Activated T-helper 17 cell treated with anti-CD3 and anti-CD28 coated beads, Interleukin-2, amount 50 U/mL, for 72 hours (primary cell): ENCODE data around the gene GALK2. TPM values are rescaled to one million over a fixed set of nuclear protein-coding genes. Genes with fewer than 3 reads are reported as not detected.
"Not testable (repeated sequence)": the region's sequence is repeated elsewhere in the genome, so short reads cannot be mapped to it uniquely, and the experiment has no call there.

Experiments
- ATAC-seq: fragments of 150-1000 bp; cut with Tn5 transposase; replicated peaks from 2 replicates; pipeline ENCODE4 v1.10.0; 2021; ENCODE audit warnings: mild to moderate bottlenecking, moderate library complexity
- H3K27ac Mint-ChIP-seq: one replicate; pipeline ENCODE4 v1.8.0; 2022; ENCODE audit warnings: mixed read lengths
- H3K27me3 Mint-ChIP-seq: one replicate; pipeline ENCODE4 v1.8.0; 2022; ENCODE audit warnings: mixed read lengths
- H3K36me3 Mint-ChIP-seq: one replicate; pipeline ENCODE4 v1.8.0; 2022; ENCODE audit warnings: low read depth, mild to moderate bottlenecking, mixed read lengths
- H3K4me1 Mint-ChIP-seq: one replicate; pipeline ENCODE4 v1.8.0; 2022; ENCODE audit warnings: mixed read lengths
- H3K4me3 Mint-ChIP-seq: one replicate; pipeline ENCODE4 v1.8.0; 2022; ENCODE audit warnings: mild to moderate bottlenecking, mixed read lengths
- H3K9me3 Mint-ChIP-seq: one replicate; pipeline ENCODE4 v1.8.0; 2022; ENCODE audit warnings: mixed read lengths
- total RNA-seq, 2 donors: library from RNA; stranded (reverse); gene quantifications; one replicate each; pipeline ENCODE4 v1.2.3, GENCODE V29; 2022

Gene GALK2
- total RNA-seq, 2 donors from 2014 or later: 33.8 to 37.8 TPM

GRCh38 chr15:49182128-49182527 is 12.1 kb downstream of the GALK2 start:
- peaks cover 14% of the 10 kb centered on the region for H3K36me3 Mint-ChIP-seq
- peaks cover 19% of the 10 kb centered on the region for H3K4me1 Mint-ChIP-seq
- H3K4me3 Mint-ChIP-seq: no peak overlapping the region
- no peaks in the 10 kb centered on the region for H3K27me3 Mint-ChIP-seq
- no peak for ATAC-seq
- no peaks in the 10 kb centered on the region for H3K9me3 Mint-ChIP-seq
- H3K27ac Mint-ChIP-seq: no peak overlapping the region

DNA sequence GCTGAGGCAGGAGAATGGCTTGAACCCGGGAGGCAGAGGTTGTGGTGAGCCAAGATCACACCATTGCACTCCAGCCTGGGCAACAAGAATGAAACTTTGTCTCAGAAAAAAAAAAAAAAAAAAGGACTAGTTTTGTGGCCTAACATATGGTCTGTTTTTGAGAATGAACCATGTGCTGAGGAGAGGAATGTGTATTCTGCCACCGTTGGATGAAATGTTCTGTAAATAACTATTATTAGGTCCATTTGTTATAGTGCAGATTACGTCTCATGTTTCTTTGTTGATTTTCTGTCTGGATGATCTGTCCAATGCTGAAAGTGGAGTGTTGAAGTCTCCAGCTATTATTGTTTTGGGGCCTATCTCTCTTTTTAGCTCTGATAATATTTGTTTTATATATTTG is 13.7 kb downstream of the GALK2 start:
- Mint-ChIP-seq H3K4me1 (peaks cover 31% of the 10 kb centered on the region), H3K36me3 (peaks cover 14% of the 10 kb centered on the region)
- H3K27me3 Mint-ChIP-seq, H3K27ac Mint-ChIP-seq, H3K9me3 Mint-ChIP-seq, ATAC-seq, H3K4me3 Mint-ChIP-seq: not testable (repeated sequence)

GRCh38 chr15:49185473-49185872 is 15.4 kb downstream of the GALK2 start:
- ATAC-seq: peak; percentile 87
- no peaks in the 10 kb centered on the region for H3K27me3 Mint-ChIP-seq
- H3K9me3 Mint-ChIP-seq: peaks cover 3% of the 10 kb centered on the region
- H3K4me1 Mint-ChIP-seq: peaks cover 31% of the 10 kb centered on the region
- peaks cover 14% of the 10 kb centered on the region for H3K36me3 Mint-ChIP-seq
- peak overlapping the region; percentile 65 for H3K27ac Mint-ChIP-seq
- peak overlapping the region; percentile 29 for H3K4me3 Mint-ChIP-seq

DNA sequence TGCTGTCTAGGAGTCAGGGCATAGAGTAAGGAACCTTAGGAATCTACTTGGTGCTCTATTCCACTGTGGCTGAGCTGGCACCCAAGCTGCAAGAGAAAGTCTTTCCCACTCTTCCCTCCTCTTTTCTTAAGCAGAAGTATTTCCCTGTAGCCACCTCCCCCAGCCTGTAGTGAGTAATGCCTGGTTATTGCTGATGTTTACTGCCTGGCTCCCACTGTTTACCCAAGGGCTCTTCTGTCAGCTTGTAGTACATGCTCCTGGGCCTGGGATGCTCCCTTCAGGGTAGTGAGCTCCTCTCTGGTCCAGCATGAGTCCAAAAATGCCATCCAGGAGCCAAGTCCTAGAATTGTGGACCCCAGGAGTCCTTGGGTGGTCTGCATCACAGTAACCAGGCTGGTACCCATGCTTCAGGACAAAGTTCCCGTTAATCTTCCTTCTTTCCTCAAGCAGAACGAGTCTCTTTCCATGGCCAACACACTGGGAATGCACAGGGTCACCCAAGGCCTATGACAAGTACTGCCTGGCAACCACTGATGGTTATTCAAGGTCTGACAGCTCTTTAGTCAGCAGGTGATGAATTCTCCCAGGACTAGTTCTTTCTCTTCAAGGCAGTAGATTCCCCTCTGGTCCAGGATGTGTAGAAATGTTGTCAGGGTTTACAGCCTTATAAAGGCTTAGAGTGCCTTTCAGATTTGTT is 17.6 kb downstream of the GALK2 start:
- peaks cover 3% of the 10 kb centered on the region for H3K9me3 Mint-ChIP-seq
- no peak for ATAC-seq

GRCh38 chr15:49188933-49189332 is 18.9 kb downstream of the GALK2 start:
- Mint-ChIP-seq H3K36me3 (no peaks in the 10 kb centered on the region), H3K27me3 (no peaks in the 10 kb centered on the region), H3K4me1 (peaks cover 40% of the 10 kb centered on the region), H3K27ac (no peak overlapping the region), H3K4me3 (no peak overlapping the region), H3K9me3 (peaks cover 3% of the 10 kb centered on the region)
- no peak for ATAC-seq

More for the DNA sequence above, 17.6 kb downstream of the GALK2 start:
- Mint-ChIP-seq H3K27ac (no peak overlapping the region), H3K4me3 (no peak overlapping the region), H3K27me3 (no peaks in the 10 kb centered on the region), H3K4me1 (peaks cover 40% of the 10 kb centered on the region), H3K36me3 (peaks cover 6% of the 10 kb centered on the region)

DNA sequence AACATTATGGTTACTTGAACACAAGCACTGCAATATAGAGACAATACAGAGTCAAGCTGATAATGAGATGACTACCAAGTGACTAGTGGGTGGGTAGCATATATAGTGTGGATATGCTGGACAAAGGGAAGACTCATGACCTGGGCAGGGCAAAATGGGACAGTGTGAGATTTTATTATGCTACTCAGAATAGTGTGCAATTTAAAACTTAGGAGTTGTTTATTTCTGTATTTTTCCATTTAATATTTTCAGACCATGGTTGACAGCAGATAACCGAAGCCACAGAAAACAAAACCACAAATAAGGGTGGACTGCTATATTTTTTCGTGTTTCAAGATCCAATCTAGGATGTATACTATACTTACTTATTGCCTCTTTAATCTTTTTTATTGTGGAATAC is 19.6 kb downstream of the GALK2 start:
- no peaks in the 10 kb centered on the region for H3K27me3 Mint-ChIP-seq
- no peak overlapping the region for H3K27ac Mint-ChIP-seq
- H3K36me3 Mint-ChIP-seq: no peaks in the 10 kb centered on the region
- H3K4me3 Mint-ChIP-seq: no peak overlapping the region
- H3K9me3 Mint-ChIP-seq: peaks cover 3% of the 10 kb centered on the region
- ATAC-seq: no peak
- H3K4me1 Mint-ChIP-seq: peaks cover 35% of the 10 kb centered on the region

DNA sequence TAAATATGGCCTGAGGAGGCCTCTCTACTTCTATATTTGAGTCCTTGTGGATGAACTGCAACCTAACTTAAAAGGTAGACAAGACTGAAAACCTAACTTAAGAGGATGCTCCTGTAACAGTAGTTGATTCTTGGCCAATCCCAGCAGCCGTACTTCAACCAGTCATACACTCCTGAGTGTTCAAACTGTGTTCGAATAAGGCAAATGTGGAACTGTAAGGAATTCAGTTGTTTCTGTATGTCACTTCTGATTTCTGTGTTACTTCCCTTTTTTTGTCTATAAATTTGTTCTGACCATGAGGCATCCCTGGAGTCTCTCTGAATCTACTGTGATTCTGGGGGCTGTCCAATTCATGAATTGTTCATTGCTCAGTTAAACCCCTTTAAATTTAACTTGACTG is 20.5 kb downstream of the GALK2 start:
- Mint-ChIP-seq H3K27ac (no peak overlapping the region), H3K4me1 (peaks cover 26% of the 10 kb centered on the region), H3K4me3 (no peak overlapping the region), H3K36me3 (no peaks in the 10 kb centered on the region), H3K9me3 (peaks cover 3% of the 10 kb centered on the region), H3K27me3 (no peaks in the 10 kb centered on the region)
- no peak for ATAC-seq

GRCh38 chr15:49191892-49192291 is 21.8 kb downstream of the GALK2 start:
- Mint-ChIP-seq H3K27me3 (no peaks in the 10 kb centered on the region), H3K4me1 (peaks cover 21% of the 10 kb centered on the region), H3K4me3 (no peak overlapping the region), H3K27ac (no peak overlapping the region), H3K36me3 (no peaks in the 10 kb centered on the region), H3K9me3 (peaks cover 3% of the 10 kb centered on the region)
- ATAC-seq: no peak

DNA sequence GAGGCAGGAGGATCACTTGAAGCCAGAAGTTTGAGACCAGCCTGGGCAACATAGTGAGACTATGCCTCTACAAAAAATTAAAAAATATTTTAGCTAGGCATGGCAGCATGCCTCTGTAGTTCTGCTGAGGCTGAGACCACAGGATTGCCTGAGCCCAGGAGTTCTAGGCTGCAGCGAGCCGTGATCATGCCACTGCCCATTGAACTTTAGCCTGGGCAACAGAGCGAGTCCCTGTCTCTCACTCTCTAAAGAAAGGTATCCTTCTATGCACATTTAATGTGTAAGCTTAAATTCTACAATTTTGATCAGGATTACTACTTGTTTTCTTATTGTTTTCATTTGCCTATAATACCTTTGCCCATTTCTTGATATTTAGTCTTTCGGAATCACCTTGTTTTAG is 26.8 kb downstream of the GALK2 start:
- H3K36me3 Mint-ChIP-seq: peaks cover 13% of the 10 kb centered on the region
- no peak overlapping the region for H3K4me3 Mint-ChIP-seq
- no peaks in the 10 kb centered on the region for H3K9me3 Mint-ChIP-seq
- no peaks in the 10 kb centered on the region for H3K27me3 Mint-ChIP-seq
- ATAC-seq: no peak
- no peak overlapping the region for H3K27ac Mint-ChIP-seq
- H3K4me1 Mint-ChIP-seq: peaks cover 3% of the 10 kb centered on the region

DNA sequence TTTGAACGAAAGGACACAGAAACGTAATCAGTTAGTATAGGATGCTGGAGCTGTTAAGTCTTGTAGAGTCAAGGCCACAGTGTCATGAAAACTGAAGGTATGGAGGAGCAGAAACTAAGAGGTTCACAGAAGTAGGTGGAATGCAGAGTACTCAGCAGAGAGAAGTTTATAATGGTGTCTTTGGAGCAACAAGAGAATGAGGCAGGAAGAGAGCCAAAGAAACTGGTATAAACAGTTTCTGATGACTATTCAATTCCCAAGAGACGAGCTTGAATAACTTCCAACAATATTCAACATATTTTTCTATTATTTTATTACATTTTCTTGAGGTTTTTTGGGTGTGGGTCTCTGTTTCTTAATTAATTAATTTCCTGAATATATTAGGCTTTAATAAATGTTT is 29.6 kb downstream of the GALK2 start:
- Mint-ChIP-seq H3K4me3 (no peak overlapping the region), H3K27me3 (no peaks in the 10 kb centered on the region), H3K36me3 (peaks cover 42% of the 10 kb centered on the region), H3K9me3 (peaks cover under 1% of the 10 kb centered on the region), H3K27ac (no peak overlapping the region), H3K4me1 (no peaks in the 10 kb centered on the region)
- no peak for ATAC-seq

GRCh38 chr15:49200347-49200746 is 30.3 kb downstream of the GALK2 start:
- Mint-ChIP-seq H3K4me1 (no peaks in the 10 kb centered on the region), H3K9me3 (peaks cover 3% of the 10 kb centered on the region), H3K27me3 (no peaks in the 10 kb centered on the region), H3K27ac (no peak overlapping the region), H3K4me3 (no peak overlapping the region), H3K36me3 (peaks cover 48% of the 10 kb centered on the region)
- ATAC-seq: no peak

DNA sequence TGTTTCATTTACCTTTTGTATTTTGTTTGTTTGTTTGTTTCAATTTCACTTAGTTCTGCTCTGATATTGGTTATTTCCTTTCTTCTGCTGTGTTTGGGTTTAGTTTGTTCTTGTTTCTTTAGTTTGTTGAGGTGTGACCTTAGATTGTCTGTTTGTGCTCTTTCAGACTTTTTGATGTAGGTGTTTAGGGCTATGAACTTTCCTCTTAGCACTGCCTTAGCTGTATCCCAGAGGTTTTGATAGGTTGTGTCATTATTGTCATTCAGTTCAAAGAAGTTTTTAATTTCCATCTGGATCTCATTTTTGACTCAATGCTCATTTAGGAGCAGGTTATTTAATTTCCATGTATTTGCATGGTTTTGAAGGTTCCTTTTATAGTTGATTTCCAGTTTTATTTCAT is 38.1 kb downstream of the GALK2 start:
- not testable (repeated sequence) for H3K4me3 Mint-ChIP-seq, H3K27ac Mint-ChIP-seq, H3K4me1 Mint-ChIP-seq, H3K27me3 Mint-ChIP-seq, ATAC-seq
- Mint-ChIP-seq H3K9me3 (peaks cover 19% of the 10 kb centered on the region), H3K36me3 (peaks cover 89% of the 10 kb centered on the region)

GRCh38 chr15:49212897-49213296 is 42.9 kb downstream of the GALK2 start:
- ATAC-seq: no peak
- Mint-ChIP-seq H3K4me3 (no peak overlapping the region), H3K4me1 (peaks cover 18% of the 10 kb centered on the region), H3K36me3 (peaks cover 75% of the 10 kb centered on the region), H3K9me3 (peaks cover 15% of the 10 kb centered on the region), H3K27ac (no peak overlapping the region), H3K27me3 (no peaks in the 10 kb centered on the region)

DNA sequence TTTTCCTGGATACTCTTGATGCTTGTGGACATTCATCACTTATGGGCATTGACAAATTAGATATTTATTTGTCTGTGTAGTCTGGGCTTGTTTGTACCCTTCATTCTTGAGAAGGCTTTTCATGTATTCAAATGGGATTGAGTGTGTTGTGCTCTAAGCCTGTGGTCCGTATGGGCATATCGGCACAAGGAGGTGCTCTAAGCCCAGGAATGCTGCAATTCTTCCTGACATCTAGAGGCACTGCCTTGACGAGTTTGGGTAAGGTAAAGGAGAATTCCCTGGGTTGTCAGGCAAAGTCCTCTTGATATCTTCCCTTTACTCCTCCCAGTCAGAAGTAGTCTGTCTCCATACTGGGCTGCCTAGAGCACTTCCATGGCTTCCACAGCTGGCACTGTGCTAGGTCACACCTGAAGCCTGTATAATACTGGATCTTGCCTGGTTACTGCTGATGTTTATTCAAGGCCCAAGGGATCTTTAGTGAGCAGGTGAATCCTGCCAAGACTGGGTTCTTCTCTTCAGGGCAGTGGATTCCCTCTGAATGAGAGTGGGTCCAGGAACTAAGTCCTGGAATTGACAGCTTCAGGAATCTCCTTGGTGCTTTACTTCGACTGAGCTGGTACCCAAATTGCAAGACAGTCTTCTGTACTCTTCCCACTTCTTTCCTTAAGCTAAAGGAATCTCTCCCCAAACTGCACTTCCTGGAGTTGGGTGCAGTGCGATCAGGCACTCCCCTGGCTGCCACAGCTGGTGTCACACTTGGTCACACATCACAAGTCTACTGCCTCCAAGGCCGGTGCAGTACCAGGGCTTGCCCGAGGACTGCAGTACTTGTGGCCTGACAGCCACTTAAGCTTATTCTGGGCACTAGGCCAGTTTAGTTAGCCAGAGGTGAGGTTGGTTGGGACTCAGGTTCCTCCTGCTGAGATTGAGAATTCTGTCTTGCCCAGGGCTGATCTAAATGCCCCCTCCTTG is 46.0 kb downstream of the GALK2 start:
- Mint-ChIP-seq H3K4me1 (peaks cover 9% of the 10 kb centered on the region), H3K36me3 (peaks cover 77% of the 10 kb centered on the region), H3K27ac (no peak overlapping the region), H3K4me3 (no peak overlapping the region), H3K9me3 (peaks cover 3% of the 10 kb centered on the region), H3K27me3 (no peaks in the 10 kb centered on the region)
- ATAC-seq: no peak
